ENCODE measurements around the gene GRIK3.

DNA sequence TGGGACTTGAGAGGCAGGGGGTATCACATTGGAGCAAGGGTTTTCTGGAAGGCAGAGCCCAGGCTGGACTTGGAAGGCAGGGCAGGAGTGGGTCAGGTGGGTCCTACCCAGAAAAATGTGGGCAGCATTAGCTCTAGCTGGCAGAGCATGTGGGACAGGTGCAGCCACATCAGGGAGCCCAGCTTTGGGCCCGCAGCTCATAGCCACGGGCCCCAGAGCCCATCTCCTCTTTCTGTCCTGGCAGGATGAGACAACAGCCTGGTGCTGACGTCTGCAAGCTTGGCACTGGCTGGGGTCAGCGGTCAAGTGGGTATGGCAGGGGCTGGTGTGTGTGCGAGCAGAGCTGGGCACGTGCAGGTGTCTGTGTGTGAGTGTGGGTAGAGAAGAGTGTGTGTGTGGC lies 154.7 kb downstream of the GRIK3 start:
- TF ChIP-seq, protein P1, sequence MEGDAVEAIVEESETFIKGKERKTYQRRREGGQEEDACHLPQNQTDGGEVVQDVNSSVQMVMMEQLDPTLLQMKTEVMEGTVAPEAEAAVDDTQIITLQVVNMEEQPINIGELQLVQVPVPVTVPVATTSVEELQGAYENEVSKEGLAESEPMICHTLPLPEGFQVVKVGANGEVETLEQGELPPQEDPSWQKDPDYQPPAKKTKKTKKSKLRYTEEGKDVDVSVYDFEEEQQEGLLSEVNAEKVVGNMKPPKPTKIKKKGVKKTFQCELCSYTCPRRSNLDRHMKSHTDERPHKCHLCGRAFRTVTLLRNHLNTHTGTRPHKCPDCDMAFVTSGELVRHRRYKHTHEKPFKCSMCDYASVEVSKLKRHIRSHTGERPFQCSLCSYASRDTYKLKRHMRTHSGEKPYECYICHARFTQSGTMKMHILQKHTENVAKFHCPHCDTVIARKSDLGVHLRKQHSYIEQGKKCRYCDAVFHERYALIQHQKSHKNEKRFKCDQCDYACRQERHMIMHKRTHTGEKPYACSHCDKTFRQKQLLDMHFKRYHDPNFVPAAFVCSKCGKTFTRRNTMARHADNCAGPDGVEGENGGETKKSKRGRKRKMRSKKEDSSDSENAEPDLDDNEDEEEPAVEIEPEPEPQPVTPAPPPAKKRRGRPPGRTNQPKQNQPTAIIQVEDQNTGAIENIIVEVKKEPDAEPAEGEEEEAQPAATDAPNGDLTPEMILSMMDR (IDR thresholded peaks at IDR 0.05): no peak
- no peak for TF ChIP-seq POLR2A (IDR thresholded peaks at IDR 0.05)
